Nephron (organoid): ENCODE measurements around the gene SALL2.
"Not testable (repeated sequence)": the region's sequence is repeated elsewhere in the genome, so short reads cannot be mapped to it uniquely, and the experiment has no call there.

Experiments used
- H3K27ac Mint-ChIP-seq, 3 experiments: 2 replicates each; pipeline ENCODE4 v1.8.0; 2020; ENCODE audit warnings: mixed read lengths in 3 of 3, mild to moderate bottlenecking in 2 of 3, moderate library complexity in 1 of 3
- H3K27me3 Mint-ChIP-seq: 2 replicates; pipeline ENCODE4 v1.8.0; 2021; ENCODE audit warnings: low read depth, mild to moderate bottlenecking, moderate library complexity, mixed read lengths
- H3K36me3 Mint-ChIP-seq: 2 replicates; pipeline ENCODE4 v1.8.0; 2020; ENCODE audit warnings: low read depth, mixed read lengths
- H3K4me1 Mint-ChIP-seq: 2 replicates; pipeline ENCODE4 v1.8.0; 2020; ENCODE audit warnings: mixed read lengths
- H3K4me3 Mint-ChIP-seq, 3 experiments: 2 replicates each; pipeline ENCODE4 v1.8.0; 2020; ENCODE audit warnings: mild to moderate bottlenecking in 3 of 3, mixed read lengths in 3 of 3, moderate library complexity in 2 of 3
- H3K9me3 Mint-ChIP-seq: 2 replicates; pipeline ENCODE4 v1.8.0; 2020; ENCODE audit warnings: mixed read lengths
- CTCF ChIP-seq, 3 experiments: fragments of 200-600 bp; sonication (generic); IDR thresholded peaks; one replicate each; pipeline ENCODE4 v1.5.0; 2021; ENCODE audit warnings: antibody characterized with exemption in 3 of 3; ENCODE audit not compliant: unreplicated experiment in 3 of 3

SALL2 gene

GRCh38 chr14:21556378-21557083, 30.4 kb upstream of the SALL2 start:
- Mint-ChIP-seq H3K4me1 (peaks cover 13% of the 10 kb centered on the region), H3K27ac (peak overlapping the region; percentile 86 to 96 (median 94)), H3K9me3 (no peaks in the 10 kb centered on the region), H3K27me3 (no peaks in the 10 kb centered on the region), H3K4me3 (no peak overlapping the region), H3K36me3 (no peaks in the 10 kb centered on the region)
- TF ChIP-seq CTCF (IDR thresholded peaks at IDR 0.05; ENCODE audit: unreplicated experiment in 3 of 3): no peak

DNA sequence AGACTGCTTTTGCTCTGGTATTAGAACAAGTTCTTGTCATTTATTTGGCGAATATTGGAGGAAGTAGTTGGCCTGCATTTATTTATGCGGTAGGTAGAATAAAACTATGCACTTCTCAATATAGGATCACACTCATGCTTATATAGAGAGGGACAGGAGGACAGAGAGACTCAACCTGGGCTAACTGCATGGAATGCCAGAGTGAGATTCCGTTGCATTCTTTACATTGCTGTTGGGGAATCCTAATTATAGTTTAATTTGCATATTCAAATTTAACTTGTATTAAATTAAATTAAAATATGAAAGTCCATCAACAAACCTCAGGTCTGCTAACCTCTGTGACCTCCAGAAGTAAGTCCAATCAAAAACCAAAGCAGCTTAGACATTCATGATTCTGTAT, 27.1 kb upstream of the SALL2 start:
- H3K9me3 Mint-ChIP-seq: no peaks in the 10 kb centered on the region
- TF ChIP-seq CTCF (IDR thresholded peaks at IDR 0.05; ENCODE audit: unreplicated experiment in 3 of 3): no peak
- no peaks in the 10 kb centered on the region for H3K36me3 Mint-ChIP-seq
- peaks cover 13% of the 10 kb centered on the region for H3K4me1 Mint-ChIP-seq
- H3K4me3 Mint-ChIP-seq: no peak overlapping the region
- no peak overlapping the region for H3K27ac Mint-ChIP-seq
- H3K27me3 Mint-ChIP-seq: peaks cover 3% of the 10 kb centered on the region

- not testable (repeated sequence) for H3K27ac Mint-ChIP-seq
Measured at GRCh38 chr14:21544588-21544987, 18.4 kb upstream of the SALL2 start.

DNA sequence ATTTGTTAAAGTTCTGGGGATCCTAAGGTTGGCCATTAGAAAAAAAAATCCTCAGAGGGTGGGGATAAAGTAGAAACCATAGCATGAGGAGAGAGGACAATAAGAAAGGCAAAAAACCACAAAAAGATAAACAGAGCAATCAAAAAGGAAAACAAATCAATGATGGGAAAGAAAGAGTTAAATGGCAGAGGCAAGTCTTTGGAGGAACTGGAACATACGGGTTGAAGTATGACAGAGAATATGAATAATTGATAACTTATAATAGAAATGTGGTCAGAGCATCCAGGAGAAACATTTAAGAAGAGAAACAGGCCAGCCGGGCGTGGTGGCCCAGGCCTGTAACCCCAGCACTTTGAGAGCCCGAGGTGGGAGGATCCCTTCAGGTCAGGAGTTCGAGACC, 17.8 kb upstream of the SALL2 start:
- Mint-ChIP-seq H3K27ac (peak overlapping the region in 2 of 3 experiments; percentile 48 to 84), H3K4me3 (peak overlapping the region in 1 of 3 experiments; percentile 49), H3K9me3 (no peaks in the 10 kb centered on the region), H3K27me3 (no peaks in the 10 kb centered on the region), H3K36me3 (no peaks in the 10 kb centered on the region), H3K4me1 (peaks cover 9% of the 10 kb centered on the region)
- no peak for TF ChIP-seq CTCF (IDR thresholded peaks at IDR 0.05; ENCODE audit: unreplicated experiment in 3 of 3)

More at GRCh38 chr14:21544588-21544987, 18.4 kb upstream of the SALL2 start:
- not testable (repeated sequence) for H3K9me3 Mint-ChIP-seq, H3K27me3 Mint-ChIP-seq, H3K4me3 Mint-ChIP-seq, H3K4me1 Mint-ChIP-seq, H3K36me3 Mint-ChIP-seq

DNA sequence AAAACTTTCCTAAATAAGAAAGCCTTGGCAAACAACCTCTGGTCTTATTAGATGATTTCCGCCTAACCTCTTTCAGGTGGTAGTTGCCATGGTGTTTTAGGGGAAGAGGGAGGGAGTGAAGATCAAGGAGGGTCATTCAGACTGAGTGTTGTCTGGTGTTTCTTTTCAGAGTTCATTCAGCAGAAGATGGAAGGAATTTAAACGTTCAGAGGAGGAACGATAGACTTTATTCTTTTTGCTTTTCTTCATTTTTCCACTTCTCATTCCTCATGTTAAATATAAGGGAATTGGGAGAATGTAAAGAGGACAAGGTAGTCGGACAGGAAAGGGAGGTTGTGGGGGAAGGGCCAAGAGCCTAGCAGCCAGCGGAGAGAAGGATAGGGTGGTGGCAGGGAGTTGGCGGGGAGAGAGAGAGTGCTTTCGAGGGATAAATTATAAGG, 17.4 kb upstream of the SALL2 start:
- no peaks in the 10 kb centered on the region for H3K36me3 Mint-ChIP-seq
- TF ChIP-seq CTCF (IDR thresholded peaks at IDR 0.05; ENCODE audit: unreplicated experiment in 3 of 3): no peak
- no peaks in the 10 kb centered on the region for H3K27me3 Mint-ChIP-seq
- no peaks in the 10 kb centered on the region for H3K9me3 Mint-ChIP-seq
- peaks cover 9% of the 10 kb centered on the region for H3K4me1 Mint-ChIP-seq
- peak overlapping the region in 2 of 3 experiments; percentile 48 to 84 for H3K27ac Mint-ChIP-seq
- H3K4me3 Mint-ChIP-seq: peak overlapping the region in 1 of 3 experiments; percentile 49

DNA sequence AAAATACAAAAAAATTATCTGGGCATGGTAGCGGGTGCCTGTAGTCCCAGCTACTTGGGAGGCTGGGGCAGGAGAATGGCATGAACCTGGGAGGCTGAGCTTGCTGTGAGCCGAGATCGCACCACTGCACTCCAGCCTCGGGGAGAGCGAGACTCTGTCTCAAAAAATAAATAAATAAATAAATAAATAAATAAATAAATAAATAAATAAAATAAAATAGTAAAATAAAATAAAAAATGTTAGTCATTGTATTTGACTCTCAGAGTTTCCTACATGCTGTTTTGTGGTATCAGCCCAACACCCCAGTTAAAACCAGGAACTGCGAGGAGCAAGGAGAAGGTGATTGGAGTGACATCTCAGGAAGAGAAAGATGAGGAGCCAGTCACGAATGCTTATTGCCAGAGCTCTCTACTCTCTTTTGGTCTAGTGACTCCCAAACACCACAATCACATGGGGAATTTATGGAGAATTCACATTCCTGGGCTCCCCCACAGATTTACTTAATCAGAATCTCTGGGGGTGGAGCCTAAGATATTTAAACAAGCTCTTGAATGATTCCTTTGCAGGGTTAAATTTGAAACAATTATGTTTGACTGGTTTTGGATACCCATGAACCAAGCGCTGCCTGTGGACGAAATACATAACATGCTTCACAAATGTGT, 15.4 kb upstream of the SALL2 start:
- no peak for TF ChIP-seq CTCF (IDR thresholded peaks at IDR 0.05; ENCODE audit: unreplicated experiment in 3 of 3)
- peaks cover 15% of the 10 kb centered on the region for H3K4me1 Mint-ChIP-seq
- H3K27me3 Mint-ChIP-seq: peaks cover 5% of the 10 kb centered on the region
- H3K36me3 Mint-ChIP-seq: no peaks in the 10 kb centered on the region
- no peak overlapping the region for H3K27ac Mint-ChIP-seq
- H3K4me3 Mint-ChIP-seq: no peak overlapping the region
- H3K9me3 Mint-ChIP-seq: no peaks in the 10 kb centered on the region
